ENCODE data around the gene RPAP2. TPM values are rescaled to one million over a fixed set of nuclear protein-coding genes. Genes with fewer than 3 reads are reported as not detected.
"Not testable (repeated sequence)": the region's sequence is repeated elsewhere in the genome, so short reads cannot be mapped to it uniquely, and the experiment has no call there.

Gene RPAP2
- polyA plus RNA-seq, 3 donors = 5.3 to 9.8 (median 6.0) TPM

DNA sequence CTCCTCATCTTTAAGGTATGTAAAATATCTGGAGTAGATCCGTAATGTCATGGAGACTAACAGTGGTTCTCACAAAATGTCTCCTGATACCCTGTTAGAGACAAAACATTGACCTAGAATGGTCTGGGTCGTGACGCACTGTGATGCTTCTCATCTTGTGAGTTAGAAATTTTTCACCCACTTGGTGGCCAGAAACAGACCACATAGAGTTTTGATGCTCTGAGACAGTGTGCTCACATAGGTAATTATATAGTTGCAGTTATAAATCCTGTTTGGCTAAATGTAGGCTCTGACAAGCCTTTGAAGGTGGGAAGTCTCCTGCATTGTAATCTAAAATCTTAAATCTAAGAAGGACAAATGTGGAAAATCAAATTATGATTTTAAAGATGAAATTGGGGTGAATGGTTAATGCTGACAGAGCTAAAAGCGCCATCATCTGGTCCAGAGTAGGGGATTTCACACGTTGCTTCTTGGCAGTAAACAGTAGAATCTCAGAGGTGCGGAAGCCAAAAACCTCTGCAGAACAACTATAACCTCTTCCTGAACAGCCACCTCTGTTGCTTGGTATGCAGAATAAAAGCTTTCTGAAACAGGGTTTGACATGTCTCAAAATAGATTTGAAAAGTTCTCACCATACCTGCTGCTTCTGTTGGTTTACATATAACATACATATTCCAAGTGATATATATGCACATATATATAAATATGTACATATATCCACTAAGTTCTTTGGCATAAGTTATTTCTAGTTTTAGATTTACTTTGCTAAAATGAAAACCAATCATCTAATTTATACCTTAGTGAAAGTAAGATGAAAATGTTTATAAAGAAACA, 17.1 kb downstream of the RPAP2 start:
- H3K27ac ChIP-seq (ENCODE audit: low read depth, low read length) = no peak overlapping the region
- 80 to 86% (median 81%) methylated on average over 6 of the region's 6 CpGs for WGBS, 3 donors

DNA sequence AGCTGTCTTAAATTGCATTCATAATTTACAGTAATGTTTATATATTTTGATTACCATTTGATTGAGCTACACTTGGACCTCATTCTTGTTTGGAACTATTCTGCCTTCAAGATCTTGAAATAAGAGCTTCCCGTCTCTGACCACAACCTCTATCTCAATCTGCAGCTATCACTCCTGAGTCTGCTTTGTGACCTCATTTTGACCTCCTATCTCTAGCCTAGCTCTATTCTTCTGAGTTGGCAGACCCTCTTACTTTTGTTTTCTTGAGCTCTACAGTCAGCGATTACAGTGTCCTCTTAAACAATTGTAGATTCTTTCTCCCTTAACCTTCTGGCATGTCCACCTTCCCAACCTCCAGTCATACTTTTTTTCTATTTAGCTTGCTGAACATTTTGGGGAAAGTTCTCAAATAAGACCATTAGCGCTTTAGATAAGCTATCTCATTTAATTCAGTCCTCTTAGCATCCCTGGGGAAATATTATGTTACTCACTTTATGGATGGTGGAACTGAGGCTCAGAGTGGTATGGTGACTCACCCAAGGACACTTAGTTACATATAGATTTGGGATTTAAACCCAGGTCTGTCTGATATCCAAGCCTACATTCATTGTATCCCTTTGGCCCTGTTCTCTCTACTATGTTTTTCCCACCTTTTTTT, 19.1 kb downstream of the RPAP2 start:
- 63 to 81% (median 67%) methylated on average over 3 of the region's 3 CpGs for WGBS, 3 donors
- no peak overlapping the region for H3K27ac ChIP-seq (ENCODE audit: low read depth, low read length)

DNA sequence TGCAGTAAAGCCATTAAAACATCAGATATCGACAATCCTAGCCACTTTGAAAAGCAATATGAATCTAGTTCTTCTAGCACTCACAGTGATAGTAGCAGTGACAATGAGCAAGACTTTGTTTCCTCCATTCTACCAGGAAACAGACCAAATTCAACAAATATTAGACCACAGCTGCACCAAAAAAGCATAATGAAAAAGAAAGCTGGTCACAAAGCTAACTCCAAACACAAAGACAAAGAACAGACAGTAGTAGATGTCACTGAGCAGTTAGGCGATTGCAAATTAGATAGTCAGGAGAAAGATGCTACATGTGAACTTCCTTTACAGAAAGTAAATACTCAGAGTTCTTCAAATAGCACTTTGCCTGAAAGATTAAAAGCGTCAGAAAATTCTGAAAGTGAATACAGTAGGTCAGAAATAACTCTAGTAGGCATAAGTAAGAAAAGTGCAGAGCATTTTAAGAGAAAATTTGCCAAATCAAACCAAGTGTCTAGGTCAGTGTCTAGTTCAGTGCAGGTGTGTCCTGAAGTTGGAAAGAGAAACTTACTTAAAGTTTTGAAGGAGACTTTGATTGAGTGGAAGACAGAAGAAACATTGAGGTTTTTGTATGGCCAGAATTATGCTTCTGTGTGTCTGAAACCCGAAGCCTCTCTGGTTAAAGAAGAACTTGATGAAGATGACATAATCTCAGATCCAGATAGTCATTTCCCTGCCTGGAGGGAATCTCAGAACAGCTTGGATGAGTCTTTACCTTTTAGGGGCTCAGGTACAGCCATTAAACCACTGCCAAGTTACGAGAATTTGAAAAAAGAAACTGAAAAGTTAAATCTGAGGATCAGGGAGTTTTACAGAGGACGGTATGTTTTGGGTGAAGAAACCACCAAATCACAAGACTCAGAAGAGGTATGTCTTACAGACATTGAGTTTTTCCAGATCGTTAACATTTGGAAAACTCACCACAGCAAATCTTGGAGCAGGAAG, 24.9 kb downstream of the RPAP2 start:
- H3K27ac ChIP-seq (ENCODE audit: low read depth, low read length) = no peak overlapping the region
- 94 to 95% (median 95%) methylated on average over 7 of the region's 7 CpGs for WGBS, 3 donors

DNA sequence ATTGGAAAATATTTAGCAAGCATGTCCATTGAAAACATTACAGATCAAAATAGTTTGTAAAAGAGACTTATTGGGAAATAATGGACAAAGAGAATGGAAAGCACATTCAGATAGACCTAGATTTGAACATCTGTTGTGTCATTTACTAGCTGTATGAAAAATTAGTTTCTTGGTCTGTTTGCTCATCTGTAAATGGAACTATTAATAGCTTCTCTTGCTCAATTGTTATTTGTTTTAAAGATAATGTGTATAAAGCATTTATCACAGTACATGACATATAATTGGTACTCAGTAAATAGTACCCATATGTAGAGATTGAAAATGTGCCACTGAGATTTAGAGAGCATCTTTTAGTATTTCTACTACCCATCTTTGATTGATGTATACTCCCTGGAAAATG, 25.9 kb downstream of the RPAP2 start:
- no peak overlapping the region for H3K27ac ChIP-seq (ENCODE audit: low read depth, low read length)

DNA sequence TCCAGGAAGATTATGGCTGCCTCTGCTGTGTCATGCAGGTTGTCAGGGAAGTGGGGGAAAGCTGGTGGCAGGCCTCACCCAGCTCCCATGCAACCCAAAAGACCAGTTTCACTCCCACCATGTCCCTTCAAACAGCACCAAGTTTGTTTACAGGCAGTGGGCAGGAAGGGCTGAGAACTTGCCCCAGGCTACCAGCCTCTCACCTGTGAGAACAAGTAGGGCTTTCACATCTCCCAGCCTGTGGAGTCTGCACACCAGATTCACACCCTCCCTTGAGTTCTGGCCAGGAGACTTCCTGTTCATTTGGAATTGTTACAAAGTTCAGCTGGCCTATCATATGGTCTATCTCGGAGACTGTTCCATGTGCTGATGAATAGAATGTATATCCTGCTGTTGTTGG, 27.8 kb downstream of the RPAP2 start:
- no peak overlapping the region for H3K27ac ChIP-seq (ENCODE audit: low read depth, low read length)
- 84 to 100% (median 86%) methylated on average over 1 of the region's 1 CpG for WGBS, 3 donors

GRCh38 chr1:92327794-92328193, 28.9 kb downstream of the RPAP2 start:
- H3K27ac ChIP-seq (ENCODE audit: low read depth, low read length) = no peak overlapping the region
- 95 to 99% (median 95%) methylated on average over 4 of the region's 4 CpGs for WGBS, 3 donors

- no peak overlapping the region for H3K27ac ChIP-seq (ENCODE audit: low read depth, low read length)
- WGBS, 3 donors = 98 to 99% (median 99%) methylated on average over 6 of the region's 6 CpGs
These were observed 30.7 kb downstream of the RPAP2 start for GRCh38 chr1:92329347-92330129.

DNA sequence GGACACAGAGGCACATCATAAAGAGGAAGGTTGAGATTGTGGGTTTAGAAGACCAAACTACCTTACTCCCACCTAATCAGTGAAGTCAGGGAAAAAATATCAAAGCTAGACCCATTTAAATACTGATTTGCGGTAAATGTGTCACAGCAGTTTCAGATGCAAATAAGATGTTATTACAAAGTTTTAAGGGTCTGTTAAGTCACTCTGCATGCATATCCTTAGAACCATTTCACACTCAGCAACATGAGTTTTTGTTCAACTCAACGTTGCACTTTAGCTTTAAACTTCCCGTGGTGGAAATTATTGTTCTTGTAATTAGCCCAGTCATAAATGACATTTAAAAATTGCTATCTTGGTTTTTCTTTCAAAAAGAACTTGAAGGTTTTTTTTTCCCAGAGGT, 34.8 kb downstream of the RPAP2 start:
- no peak overlapping the region for H3K27ac ChIP-seq (ENCODE audit: low read depth, low read length)
- 74 to 84% (median 82%) methylated on average over 3 of the region's 3 CpGs for WGBS, 3 donors

DNA sequence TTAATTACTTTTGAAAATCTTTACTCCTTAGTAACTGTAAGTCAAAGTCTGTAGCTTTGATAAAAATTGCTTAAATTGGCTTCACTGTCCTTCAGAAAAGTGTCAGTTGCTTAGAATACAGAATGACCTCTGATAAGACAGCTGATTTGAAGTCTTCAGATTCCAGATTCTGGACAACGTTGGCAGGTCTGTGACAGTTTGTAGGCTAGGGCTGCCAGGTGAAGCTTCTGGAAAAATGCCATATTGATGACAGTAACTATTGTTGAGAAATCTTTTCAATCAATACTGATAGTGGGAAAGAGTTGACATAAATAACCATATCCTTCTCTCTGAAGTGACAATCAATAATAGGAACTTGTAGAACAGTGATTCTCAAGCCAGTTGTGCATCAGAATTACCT, 41.3 kb downstream of the RPAP2 start:
- WGBS, 3 donors = 43 to 88% (median 83%) methylated on average over 1 of the region's 1 CpG
- no peak overlapping the region for H3K27ac ChIP-seq (ENCODE audit: low read depth, low read length)

DNA sequence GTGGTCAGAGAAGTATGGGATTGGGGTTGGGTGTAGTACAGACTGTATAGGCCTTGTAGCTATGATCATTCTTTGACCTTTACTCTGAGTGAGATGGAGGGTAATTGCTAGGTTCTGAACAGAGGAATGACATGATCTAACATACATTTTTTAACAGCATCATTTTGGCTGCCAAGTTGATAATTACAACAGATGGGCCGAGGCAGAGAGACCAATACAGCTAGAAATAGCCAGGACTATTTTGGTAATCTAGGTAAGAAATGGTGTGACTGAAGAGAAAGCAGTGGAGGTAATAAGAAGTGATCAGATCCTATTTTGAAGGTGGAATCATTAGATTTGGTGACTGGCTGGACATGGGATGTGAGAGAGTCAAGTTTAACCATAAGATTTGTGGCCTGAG, 43.5 kb downstream of the RPAP2 start:
- H3K27ac ChIP-seq (ENCODE audit: low read depth, low read length) = no peak overlapping the region
- 94 to 97% (median 97%) methylated on average over 1 of the region's 1 CpG for whole genome bisulfite sequencing, 3 donors

DNA sequence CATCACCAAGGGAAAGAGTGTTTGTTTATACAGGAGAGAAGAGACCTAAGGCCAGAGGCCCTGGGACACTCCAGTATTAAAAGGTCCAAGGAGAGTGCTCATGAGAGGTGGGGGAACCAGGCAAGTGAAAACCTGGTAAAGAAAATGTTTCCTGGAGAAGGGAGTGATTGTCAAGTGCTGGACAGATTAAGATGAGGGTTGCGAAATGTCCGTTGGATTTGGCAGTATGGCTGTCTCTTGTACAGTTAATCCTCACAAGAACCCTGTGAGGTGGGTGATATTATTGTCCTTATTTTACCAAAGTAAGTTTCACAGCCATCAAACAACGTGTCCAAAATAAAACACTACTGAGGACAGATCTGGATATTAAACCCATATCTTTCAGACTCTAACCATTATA, 44.2 kb downstream of the RPAP2 start:
- no peak overlapping the region for H3K27ac ChIP-seq (ENCODE audit: low read depth, low read length)
- WGBS, 3 donors = 82 to 90% (median 84%) methylated on average over 3 of the region's 3 CpGs

DNA sequence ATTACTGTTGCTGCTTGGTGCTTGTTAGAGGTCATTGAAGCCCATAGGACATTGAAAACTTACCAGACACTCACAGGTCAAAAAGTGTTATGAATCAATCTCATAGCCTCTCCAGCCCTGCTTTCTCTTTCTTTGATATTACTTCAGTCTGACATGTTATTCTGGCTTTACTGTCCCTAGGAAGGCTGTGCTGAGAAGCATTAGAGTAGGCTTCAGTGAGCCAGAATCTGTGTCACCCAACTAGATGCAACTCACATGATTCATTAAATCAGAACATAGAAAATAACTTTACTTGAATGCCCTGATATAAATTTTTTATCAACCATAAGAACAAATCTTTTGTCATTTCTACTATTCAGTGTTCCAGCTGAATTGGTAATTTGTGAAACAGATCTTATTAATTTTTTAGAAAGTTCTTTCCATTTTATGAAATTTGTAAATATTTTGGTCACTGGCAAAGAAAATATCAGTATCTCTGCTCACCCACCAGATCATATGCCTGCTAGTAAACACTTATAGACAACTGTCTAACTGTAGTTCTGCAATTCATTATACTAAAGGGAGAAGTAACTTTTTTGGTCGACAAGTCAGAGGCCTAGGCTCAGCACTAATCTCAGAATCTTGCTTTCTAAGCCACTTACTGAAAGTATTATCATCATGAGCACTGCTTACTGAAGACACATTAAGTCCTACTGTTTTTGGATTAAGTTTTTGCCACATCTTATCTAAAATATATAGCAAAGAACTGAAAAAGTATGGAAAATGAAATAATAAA, 48.2 kb downstream of the RPAP2 start:
- H3K27ac ChIP-seq (ENCODE audit: low read depth, low read length) = no peak overlapping the region
- WGBS, 3 donors = 51 to 88% (median 70%) methylated on average over 1 of the region's 1 CpG

DNA sequence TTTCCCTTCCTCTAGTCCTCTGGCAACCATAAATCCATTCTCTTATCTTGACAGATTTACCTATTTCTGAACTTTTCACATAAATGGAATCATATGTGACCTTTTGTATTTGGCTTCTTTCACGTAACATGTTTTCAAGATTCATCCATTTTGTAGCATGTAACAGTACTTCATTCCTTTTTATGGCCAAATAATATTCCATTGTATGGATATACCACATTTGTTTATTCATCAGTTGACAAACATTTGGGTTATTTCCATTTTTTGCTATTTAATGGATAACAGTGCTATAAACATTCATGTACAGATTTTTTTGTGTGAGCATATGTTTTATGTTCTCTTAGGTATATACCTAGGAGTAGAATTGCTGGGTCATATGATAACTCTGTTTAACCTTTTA, 54.0 kb downstream of the RPAP2 start:
- 97 to 100% (median 98%) methylated on average over 1 of the region's 1 CpG for WGBS, 3 donors

DNA sequence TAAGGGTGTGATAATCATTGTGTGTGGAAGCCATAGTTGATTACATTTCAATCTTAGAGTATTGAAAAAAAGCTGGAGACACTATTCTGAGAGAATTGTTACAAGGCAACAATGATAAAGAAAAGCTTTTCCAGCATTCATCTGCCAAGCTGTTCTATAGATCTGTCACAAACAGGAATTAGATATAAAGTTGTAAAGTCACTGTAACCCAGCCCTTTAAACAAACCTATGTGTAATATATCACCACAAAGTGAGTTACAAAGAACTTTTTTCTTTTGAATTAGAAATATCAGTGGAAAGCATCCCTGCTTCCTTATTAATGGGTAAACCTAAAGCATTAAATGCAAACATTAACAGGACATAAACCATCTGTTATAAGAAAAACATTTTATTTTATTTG, 55.4 kb downstream of the RPAP2 start:
- no peak overlapping the region for H3K27ac ChIP-seq (ENCODE audit: low read depth, low read length)

More for the DNA sequence above, 54.0 kb downstream of the RPAP2 start:
- H3K27ac ChIP-seq (ENCODE audit: low read depth, low read length) = no peak overlapping the region

DNA sequence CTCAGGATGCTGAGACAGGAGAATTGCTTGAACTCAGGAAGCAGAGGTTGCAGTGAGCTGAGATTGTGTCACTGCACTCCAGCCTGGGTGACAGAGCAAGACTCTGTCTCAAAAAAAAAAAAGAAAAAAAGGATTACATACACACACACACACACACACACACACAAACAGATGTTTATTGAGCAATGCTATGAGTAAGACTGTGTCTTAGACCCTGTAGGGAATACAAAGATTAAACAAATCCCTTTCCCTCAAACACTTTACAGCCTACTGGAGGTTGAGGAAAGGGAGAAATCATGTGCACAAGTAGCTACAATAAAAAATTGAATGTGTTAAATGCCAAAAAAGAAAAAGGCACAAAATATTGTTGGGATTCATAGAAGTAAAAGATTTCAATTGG, 58.1 kb downstream of the RPAP2 start:
- H3K27ac ChIP-seq (ENCODE audit: low read depth, low read length) = no peak overlapping the region

DNA sequence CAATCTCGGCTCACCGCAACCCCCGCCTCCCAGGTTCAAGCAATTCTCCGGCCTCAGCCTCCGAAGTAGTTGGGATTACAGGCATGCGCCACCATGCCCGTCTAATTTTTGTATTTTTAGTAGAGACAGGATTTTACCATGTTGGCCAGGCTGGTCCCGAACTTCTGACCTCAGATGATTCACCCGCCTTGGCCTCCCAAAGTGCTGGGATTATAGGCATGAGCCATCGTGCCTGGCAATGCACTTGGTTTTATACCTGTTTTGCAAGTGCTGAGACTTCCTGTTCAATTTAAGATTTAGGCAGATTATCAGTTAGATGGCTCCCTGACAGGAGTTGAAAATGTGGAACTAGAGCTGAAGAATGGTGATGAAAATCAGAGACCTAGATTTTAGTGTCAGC, 60.5 kb downstream of the RPAP2 start:
- WGBS, 3 donors = 95 to 96% (median 96%) methylated on average over 10 of the region's 10 CpGs
- not testable (repeated sequence) for H3K27ac ChIP-seq (ENCODE audit: low read depth, low read length)

DNA sequence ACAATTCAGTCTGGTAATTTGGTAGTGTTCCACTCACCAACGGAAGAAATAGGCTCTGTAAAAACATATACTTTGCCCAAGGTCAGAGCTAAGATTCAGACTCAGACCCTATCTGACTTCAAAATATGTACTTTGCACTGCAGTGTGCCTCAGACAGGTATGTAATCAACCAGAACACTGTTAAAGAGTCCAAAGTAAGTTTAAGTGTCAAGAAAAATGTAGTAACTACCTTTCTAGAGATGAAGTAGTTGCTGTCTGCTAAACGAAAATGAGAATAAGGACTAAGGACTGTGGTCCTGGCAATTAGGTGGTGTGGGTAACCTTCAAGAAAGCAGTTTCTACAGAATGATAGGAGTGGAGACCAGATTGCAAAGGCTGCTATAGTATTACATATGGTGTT, 61.1 kb downstream of the RPAP2 start:
- no peak overlapping the region for H3K27ac ChIP-seq (ENCODE audit: low read depth, low read length)
- WGBS, 3 donors = 60 to 95% (median 91%) methylated on average over 2 of the region's 2 CpGs

DNA sequence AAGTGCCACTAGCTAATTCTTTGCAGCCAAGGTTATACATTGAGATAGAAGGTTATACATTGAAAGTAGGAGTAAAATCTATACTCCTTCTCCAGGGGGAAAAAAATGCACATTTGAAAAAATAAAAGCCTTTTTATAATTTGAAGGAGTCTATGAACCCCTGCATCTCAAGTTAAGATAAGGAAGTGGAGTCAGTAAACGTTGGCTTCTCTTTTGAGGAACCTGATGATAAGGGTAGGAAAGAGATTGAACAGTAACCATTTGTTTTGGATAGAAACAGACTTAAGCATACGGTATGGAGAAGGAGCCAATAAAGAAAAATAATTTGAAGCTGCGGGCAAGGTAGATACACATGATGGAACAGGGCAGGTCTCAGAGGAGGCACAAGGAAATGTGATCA, 64.1 kb downstream of the RPAP2 start:
- WGBS, 3 donors = 35 to 62% (median 48%) methylated on average over 3 of the region's 3 CpGs
- H3K27ac ChIP-seq (ENCODE audit: low read depth, low read length) = no peak overlapping the region

Data from adipose tissue (tissue), 3 donors.